Lung (tissue), 12 donors: Measurements from ENCODE around the gene NELFE. TPM values are rescaled to one million over a fixed set of nuclear protein-coding genes. Genes with fewer than 3 reads are reported as not detected.

Experiments used
- ATAC-seq: fragments of 200-7000 bp; cut with Tn5 transposase; one replicate; pipeline ENCODE4 v1.9.1; 2020; ENCODE audit warnings: moderate number of reproducible peaks; ENCODE audit not compliant: insufficient read depth, low FRiP score
- DNase-seq, 3 donors: peaks; one replicate each; pipeline ENCODE4 v3.0.0-alpha.2; 2013 to 2017
- H3K27ac ChIP-seq, 2 donors: one replicate each; pipeline ENCODE4 v1.5.1; 2013; ENCODE audit warnings: mild to moderate bottlenecking in 2 of 2, moderate library complexity in 2 of 2, control low read depth in 1 of 2, inconsistent platforms in 1 of 2, low read depth in 1 of 2, low read length in 1 of 2
- H3K27me3 ChIP-seq, 3 donors: one replicate each; pipeline ENCODE4 v1.5.1; 2013; ENCODE audit warnings: low read length in 2 of 3; ENCODE audit not compliant: control insufficient read depth in 3 of 3, insufficient read depth in 3 of 3
- H3K36me3 ChIP-seq, 4 donors: one replicate each; pipeline ENCODE4 v1.5.1; 2013; ENCODE audit warnings: low read length in 4 of 4, mild to moderate bottlenecking in 1 of 4, moderate library complexity in 1 of 4; ENCODE audit not compliant: control insufficient read depth in 4 of 4, insufficient read depth in 4 of 4
- H3K4me1 ChIP-seq, 5 donors: one replicate each; pipeline ENCODE4 v1.5.1; 2013; ENCODE audit warnings: low read length in 5 of 5, mild to moderate bottlenecking in 2 of 5, moderate library complexity in 1 of 5; ENCODE audit not compliant: control insufficient read depth in 5 of 5, insufficient read depth in 5 of 5
- H3K4me3 ChIP-seq: one replicate; pipeline ENCODE4 v1.5.1; 2013; ENCODE audit warnings: mild to moderate bottlenecking, control low read depth, moderate library complexity
- H3K9ac ChIP-seq, 2 donors: one replicate each; pipeline ENCODE4 v1.5.1; 2013; ENCODE audit warnings: low read length in 2 of 2, control low read depth in 1 of 2; ENCODE audit not compliant: insufficient read depth in 1 of 2
- H3K9me3 ChIP-seq, 4 donors: one replicate each; pipeline ENCODE4 v1.5.1; 2013; ENCODE audit warnings: low read length in 3 of 4, mild to moderate bottlenecking in 1 of 4, moderate library complexity in 1 of 4; ENCODE audit not compliant: control insufficient read depth in 4 of 4, insufficient read depth in 3 of 4
- WGBS, 2 donors: extraction: QIAGEN DNeasy Blood & Tissue Kit; methylation state at CpG; one replicate each; pipeline ENCODE4 v1.1.7; 2013; 5-methylcytosine and 5-hydroxymethylcytosine counted together
- polyA plus RNA-seq, 2 donors: library from polyadenylated mRNA; stranded (reverse); fragments of 200-250 nt; gene quantifications; one replicate each; pipeline ENCODE4 v1.2.1, GENCODE V29; 2013
- total RNA-seq, 2 donors: library from RNA; depleted of rRNA in 1 of 2; stranded (reverse); fragments of >200 nt in 1 of 2; gene quantifications; one replicate each; pipeline ENCODE4 v1.2.1, GENCODE V29; 2014 to 2021
- TF ChIP-seq, protein P1 (sequence below): IDR thresholded peaks from 2 replicates; pipeline ENCODE4 v1.5.1; 2012; ENCODE audit warnings: mild to moderate bottlenecking; ENCODE audit errors: control extremely low read depth, extremely low read depth
- donor health status: control.
- donor health status: control.
- donor health status: Bipolar disorder and iron deficiency.
- donor health status: healthy.
- donor health status: DM: yes; HTN: yes; CAD: no.

The NELFE gene
- total and polyA plus RNA-seq, 4 donors = 53.1 to 69.0 (median 58.7) TPM

DNA sequence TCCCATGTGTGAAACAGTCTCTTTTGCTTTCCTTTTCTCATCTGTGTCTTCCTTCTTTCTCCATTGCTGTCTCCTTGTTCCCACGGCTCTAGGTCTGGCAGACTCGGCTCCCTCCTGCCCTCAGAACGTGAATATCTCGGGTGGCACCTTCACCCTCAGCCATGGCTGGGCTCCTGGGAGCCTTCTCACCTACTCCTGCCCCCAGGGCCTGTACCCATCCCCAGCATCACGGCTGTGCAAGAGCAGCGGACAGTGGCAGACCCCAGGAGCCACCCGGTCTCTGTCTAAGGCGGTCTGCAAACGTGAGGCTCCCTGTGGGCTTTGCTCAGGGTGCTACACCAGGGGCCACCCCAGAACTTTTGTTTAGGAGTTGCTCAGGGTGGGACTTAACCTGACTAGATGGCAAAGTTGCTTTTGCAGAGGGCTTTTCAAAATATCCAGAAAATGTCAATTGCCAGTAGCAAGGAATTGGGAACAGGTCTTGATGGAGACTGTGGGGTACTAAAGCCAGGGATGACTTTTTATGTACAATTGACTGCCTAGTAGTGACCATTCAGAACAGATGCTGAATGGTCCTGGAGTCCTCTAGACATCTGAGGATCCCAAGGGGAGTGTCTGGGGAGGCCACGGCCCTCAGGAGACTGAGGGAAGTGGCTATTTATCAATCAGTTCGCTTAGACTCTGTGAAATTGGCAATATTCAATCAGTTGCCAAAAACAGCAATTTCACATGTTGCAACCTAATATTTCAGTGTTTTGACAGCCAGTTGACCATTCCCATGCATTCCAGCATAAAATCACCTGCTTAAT lies 30.7 kb downstream of the NELFE start:
- H3K4me3 ChIP-seq = peak overlapping the region; percentile 29
- H3K9ac ChIP-seq = no peak overlapping the region
- H3K9me3 ChIP-seq = no peaks in the 10 kb centered on the region
- TF ChIP-seq, protein P1, sequence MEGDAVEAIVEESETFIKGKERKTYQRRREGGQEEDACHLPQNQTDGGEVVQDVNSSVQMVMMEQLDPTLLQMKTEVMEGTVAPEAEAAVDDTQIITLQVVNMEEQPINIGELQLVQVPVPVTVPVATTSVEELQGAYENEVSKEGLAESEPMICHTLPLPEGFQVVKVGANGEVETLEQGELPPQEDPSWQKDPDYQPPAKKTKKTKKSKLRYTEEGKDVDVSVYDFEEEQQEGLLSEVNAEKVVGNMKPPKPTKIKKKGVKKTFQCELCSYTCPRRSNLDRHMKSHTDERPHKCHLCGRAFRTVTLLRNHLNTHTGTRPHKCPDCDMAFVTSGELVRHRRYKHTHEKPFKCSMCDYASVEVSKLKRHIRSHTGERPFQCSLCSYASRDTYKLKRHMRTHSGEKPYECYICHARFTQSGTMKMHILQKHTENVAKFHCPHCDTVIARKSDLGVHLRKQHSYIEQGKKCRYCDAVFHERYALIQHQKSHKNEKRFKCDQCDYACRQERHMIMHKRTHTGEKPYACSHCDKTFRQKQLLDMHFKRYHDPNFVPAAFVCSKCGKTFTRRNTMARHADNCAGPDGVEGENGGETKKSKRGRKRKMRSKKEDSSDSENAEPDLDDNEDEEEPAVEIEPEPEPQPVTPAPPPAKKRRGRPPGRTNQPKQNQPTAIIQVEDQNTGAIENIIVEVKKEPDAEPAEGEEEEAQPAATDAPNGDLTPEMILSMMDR = no peak
- H3K36me3 ChIP-seq = no peaks in the 10 kb centered on the region
- peak overlapping the region in 1 of 2 donors; percentile 81 for H3K27ac ChIP-seq
- WGBS, 2 donors = 70 to 87% methylated on average over 11 of the region's 11 CpGs
- DNase-seq (no peak), ATAC-seq (no peak)
- no peaks in the 10 kb centered on the region for H3K27me3 ChIP-seq
- H3K4me1 ChIP-seq = no peaks in the 10 kb centered on the region

GRCh38 chr6:31927242-31927862 lies 31.4 kb downstream of the NELFE start, which contains the start of gene C2:
Gene C2, plus strand, starts transcription at chr6:31927717. Its CDS starts 36 bp downstream, at chr6:31927753.
- DNase-seq (no peak), ATAC-seq (peak; percentile 56)
- peak within 1 kb of the TSS in 1 of 2 donors; percentile 81 for H3K27ac ChIP-seq
- TF ChIP-seq, protein P1 = no peak
- no peaks in the 10 kb centered on the region for H3K27me3 ChIP-seq
- H3K4me1 ChIP-seq = no peaks in the 10 kb centered on the region
- H3K9ac ChIP-seq = no peak within 1 kb of the TSS
- no peaks in the 10 kb centered on the region for H3K9me3 ChIP-seq
- H3K4me3 ChIP-seq = peak within 1 kb of the TSS; percentile 29
- 58 to 73% methylated on average over 11 of the region's 11 CpGs for WGBS, 2 donors
- no peaks in the 10 kb centered on the region for H3K36me3 ChIP-seq

- 14 to 22% methylated on average over 5 of the region's 5 CpGs for WGBS, 2 donors
- TF ChIP-seq, protein P1 = no peak
- Histone ChIP-seq H3K36me3 (no peaks in the 10 kb centered on the region), H3K27ac (no peak overlapping the region), H3K27me3 (no peaks in the 10 kb centered on the region), H3K9me3 (no peaks in the 10 kb centered on the region), H3K4me3 (no peak overlapping the region), H3K9ac (no peak overlapping the region), H3K4me1 (peaks cover 0 to 8% (median 0%) of the 10 kb centered on the region in 5 donors)
- ATAC-seq (no peak), DNase-seq (no peak)
Measured at GRCh38 chr6:31922942-31923341, 35.8 kb downstream of the NELFE start.
